Measurements from ENCODE around the gene CNTN5. TPM values are rescaled to one million over a fixed set of nuclear protein-coding genes. Genes with fewer than 3 reads are reported as not detected.
"Not testable (repeated sequence)": the region's sequence is repeated elsewhere in the genome, so short reads cannot be mapped to it uniquely, and the experiment has no call there.

The CNTN5 gene
- total RNA-seq, 1 donor from 2014 or later = 0.04 TPM

DNA sequence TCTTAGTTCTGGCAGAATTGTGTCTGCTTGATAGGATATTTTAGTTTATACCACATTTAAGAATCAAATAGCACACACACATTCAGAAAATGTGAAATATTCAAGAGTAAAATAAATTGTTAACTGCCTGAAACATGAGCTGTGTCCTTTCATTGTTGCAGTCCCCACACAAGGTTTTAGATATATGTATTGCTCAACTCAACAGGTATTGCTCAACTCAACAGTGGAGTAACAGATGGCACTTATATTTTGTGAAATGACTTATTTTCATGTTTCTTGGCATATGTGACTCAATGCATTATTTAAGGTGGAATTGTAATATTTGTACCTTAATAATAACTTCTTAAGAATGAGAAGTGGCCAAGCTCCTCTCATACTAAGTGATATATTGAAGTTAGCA, 760.3 kb downstream of the CNTN5 start:
- no peak for ATAC-seq

DNA sequence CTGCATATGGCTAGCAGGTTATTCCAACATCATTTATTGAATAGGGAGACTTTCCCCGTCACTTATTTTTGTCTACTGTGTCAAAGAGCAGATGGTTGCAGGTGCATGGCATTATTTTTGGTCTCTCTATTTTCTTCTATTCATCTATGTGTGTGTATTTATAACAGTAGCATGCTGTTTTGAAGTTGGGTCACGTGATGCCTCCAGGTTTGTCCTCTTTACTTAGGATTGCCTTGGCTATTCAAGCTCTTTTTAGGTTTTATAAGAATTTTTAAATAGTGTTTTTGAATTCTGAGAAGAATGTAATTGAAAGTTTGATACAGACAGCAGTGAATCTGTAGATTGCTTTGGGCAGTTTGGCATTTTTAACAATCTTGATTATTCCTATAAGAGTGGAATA, 770.6 kb downstream of the CNTN5 start:
- ATAC-seq = no peak

DNA sequence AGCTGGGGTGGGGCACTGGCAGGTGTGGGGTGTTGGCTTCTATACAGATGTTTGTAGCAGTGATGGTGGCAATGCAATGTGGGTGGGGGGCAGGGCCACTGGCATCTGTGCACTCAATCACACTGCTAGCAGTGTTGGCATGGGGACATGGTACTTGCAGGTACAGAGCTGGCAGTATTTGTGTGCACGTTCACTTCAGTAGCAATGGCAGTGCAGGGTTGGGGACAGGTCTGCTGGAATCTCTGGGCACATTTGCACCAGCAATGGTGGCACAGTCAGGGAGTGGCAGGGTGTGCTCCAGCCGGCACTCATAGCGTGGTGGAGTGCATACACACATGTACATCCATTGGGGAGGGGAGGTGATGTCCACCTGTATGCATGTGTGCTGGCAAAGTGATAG, 775.2 kb downstream of the CNTN5 start:
- no peak for ATAC-seq

DNA sequence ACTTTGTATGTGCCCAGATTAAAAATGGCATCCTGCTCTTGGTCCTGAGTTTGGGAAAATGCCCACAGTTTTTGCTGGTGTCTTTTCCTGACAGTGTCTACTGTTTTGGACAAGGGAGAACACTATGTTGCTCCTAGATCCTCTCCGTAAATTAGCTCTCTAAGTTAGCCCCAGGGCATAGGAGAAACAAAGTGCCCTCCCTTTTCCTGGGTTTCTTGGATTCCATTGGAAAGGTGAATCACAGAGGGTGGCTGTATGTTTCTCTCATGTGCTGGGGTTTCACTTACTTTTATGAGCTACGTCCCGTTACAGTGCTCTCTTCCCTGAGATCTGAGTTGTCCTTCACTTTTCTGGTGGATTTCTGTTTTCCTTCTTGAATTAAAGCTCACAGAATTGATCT, 782.8 kb downstream of the CNTN5 start:
- ATAC-seq = no peak

DNA sequence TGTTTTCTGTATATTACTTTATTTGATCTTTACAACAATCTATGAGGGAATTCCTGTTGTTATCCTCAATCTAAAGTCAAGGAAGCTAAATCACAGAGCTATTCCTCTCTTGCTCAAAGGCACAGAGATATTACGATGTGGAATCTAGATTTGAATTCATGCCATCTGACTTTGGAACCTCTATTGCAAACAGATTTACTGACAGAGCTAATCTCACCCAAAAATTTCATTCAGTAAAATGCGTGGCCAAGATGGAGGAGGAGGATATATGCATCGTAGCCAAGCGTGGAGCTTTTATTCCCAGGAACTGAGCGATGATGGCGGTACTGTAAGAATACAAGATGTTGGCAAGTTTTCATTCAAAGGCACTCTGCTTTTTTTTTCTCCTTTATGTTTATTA, 791.8 kb downstream of the CNTN5 start:
- no peak for ATAC-seq

DNA sequence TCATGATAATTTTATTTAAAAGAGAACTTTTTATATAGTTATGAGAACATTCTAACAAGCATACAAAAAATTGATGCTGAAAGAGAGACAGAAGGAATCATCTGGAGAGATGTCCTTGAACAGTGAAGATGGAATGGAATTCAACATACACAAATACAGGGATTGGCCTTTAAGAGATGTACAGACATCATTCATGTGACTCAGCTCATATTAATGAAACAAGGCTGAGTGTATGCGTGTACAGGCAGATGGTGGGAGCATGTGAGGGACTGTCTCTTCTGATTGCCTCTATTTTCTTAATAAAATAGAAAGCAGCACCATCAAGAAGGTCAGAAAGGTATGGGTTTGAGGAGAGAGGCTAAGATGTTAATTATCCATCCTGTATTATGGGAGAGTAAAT, 793.3 kb downstream of the CNTN5 start:
- ATAC-seq = no peak

DNA sequence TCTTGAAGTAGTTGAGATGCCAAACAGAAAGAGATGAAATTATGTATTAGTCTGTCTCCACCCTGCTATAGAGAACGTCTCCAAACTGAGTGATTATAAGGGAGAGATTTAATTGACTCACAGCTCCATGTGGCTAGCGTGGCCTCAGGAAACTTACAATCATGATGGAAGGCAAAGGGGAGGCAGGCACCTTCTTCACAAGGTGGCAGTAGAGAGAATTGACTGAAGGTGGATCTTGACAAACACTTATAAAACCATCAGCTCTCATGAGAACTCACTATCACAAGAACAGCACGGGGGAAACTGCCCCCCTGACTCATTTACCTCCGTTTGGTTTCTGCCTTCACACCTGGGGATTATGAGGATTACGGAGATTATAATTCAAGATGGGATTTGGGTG, 794.0 kb downstream of the CNTN5 start:
- no peak for ATAC-seq

DNA sequence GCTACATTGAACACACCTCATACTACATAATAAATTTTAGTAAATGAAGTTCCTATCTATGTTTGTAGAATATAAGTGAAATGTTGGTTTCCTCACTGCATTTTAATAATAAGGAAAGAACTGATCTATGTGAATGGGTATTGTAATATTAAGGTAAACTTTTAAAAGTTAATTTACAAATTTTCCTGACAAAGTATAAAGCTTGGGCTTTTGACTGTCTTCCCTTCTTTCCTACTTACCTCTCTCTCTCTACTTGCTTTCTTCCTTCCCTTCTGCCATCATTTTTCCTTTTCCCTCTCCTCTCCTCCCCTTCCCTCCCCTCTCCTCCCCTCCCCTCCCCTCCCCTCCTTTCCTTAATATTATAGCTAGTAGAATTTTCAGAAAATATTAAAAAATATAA, 798.2 kb downstream of the CNTN5 start:
- ATAC-seq = no peak

DNA sequence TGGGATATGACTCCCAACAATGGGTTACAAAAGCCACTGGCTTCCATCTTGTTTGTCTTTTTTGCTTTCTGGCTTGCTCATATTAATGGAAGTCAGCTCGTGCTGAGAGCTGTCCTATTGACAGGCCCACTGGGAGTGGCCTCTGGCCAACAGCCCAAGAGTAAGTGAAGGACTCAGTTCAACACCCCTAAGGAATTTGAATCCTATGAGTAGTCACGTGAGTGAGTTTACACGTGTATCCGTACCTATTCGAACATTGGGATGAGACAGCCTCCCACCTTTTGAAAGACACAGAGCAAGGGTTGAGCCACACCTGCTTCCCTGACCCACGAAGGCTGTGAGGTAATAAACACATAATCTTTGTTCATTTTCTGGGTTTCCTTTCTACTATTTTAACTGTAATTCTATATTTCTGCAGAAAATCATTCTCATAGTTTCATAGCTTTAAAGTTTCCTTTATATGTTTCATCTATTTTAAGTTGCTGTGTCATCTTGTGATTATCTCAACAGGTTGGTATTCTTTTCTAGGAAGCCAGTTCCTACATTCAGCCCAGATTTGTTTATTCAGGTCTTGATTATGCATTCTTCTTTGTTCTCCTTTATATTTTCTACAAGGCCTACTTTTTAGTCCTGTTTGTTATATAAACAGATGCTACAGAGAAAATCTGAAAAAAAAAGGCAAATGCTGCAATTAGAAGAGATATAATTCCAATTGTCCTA, 802.3 kb downstream of the CNTN5 start:
- no peak for ATAC-seq

DNA sequence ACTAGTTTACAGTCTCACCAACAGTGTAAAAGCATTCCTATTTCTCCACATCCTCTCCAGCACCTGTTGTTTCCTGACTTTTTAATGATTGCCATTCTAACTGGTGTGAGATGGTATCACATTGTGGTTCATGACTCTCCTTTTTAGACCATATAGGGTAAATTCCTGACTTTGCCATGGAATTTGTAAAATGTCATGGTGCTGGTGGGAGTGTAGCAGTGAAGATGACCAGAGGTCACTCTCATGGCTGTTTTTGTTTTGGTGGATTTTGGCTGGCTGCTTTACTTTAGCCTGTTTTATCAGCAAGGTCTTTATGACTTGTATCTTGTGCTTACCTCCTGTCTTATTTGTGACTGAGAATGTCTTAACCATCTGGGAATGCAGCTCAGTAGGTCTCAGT, 816.0 kb downstream of the CNTN5 start:
- ATAC-seq = not testable (repeated sequence)

DNA sequence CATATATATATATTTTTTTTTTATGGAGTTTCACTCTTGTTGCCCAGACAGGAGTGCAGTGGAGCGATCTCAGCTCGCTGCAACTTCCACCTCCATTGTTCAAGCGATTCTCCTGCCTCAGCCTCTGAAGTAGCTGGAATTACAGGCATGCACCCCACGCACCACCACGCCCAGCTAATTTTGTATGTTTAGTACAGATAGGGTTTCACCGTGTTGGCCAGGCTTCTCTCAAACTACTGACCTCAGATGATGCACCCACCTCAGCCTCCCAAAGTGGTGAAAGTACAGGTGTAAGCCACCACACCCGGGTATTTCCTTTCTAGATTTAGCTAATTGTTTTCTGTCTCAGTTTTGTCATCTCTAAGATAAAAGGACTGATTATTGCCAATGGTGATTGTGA, 821.1 kb downstream of the CNTN5 start:
- no peak for ATAC-seq

DNA sequence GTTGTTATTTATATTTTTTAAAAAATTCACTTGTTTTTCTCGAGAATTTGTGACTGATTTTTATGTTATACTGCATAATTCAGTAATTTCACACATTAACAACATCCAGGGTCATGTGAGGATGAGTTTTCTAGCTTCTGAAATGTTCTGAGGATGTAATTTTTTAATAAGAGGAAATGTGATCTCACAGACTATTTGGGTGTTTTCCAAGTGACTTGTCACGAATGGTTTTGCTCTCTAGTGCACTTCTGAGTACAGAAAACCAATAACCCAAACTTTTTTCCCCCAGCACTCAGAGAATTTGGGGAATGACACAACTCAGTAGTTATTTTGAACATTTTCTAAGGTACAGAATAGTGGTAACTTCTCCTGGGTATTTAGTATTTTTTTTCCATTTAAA, 845.2 kb downstream of the CNTN5 start:
- no peak for ATAC-seq

DNA sequence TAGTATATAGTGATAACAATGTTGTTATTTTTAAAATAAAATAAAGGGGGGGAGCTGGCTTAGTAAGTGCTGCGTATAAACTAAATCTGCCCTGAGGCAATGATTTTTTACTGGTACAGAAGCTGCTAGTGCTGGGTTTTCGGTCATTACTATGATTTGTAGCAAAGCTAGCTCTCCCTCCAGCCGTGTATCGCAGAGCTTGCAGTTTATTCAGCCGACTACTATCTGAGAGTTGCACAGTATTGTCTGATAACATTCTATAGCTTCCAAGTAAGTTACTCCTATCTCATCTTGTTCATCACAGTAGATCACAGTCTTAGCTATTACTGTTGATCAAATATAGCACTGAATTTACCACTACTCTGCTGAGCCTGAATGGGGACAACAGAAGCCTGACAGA, 860.9 kb downstream of the CNTN5 start:
- ATAC-seq = no peak

DNA sequence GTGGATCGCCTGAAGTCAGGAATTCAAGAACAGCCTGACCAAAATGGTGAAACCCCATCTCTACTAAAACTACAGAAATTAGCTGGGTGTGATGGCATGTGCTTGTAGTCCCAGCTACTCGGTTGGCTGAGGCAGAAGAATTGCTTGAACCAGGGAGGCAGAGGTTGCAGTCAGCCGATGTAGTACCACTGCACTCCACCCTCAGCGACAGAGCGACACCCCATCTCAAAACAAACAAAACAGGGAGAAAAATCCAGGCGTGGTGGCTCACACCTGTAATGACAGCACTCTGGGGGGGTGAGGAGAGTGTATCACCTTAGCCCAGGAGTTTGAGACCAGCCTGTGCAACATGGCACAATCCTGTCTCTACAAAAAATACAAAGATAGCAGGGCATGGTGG, 864.0 kb downstream of the CNTN5 start:
- ATAC-seq = no peak

DNA sequence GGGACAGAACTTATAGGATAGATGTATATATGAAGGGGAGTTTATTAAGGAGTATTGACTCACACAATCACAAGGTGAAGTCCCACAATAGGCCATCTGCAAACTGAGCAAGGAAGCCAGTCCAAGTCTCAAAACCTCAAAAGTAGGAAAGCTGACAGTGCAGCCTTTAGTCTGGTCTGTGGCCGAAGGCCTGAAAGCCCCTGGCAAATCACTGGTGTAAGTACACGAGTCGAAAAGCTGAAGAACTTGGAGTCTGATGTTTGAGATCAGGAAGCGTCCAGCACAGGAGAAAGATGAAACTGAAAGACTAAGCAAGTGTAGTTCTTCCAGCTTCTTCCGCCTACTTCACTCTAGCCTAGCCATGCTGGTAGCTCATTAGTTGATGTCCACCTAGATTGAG, 866.7 kb downstream of the CNTN5 start:
- ATAC-seq = no peak

DNA sequence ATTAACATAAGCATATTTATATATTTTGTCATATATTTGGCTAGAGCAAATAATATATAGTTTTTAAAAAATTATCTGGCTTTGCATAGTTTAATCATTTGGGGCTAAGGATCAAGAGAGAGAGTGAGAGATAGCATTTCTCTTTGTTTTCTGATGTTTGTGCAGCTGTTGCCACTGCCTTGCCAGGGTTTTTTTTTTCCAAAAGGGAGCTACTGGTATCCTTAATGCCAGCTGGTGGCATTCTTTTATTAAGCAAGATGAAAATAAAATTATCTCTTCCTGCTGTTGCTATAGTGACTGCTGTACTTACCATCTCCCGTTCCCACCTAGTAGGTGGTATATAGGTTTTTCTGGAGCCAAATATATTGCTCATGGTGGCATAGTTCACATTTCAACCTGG, 873.1 kb downstream of the CNTN5 start:
- no peak for ATAC-seq

DNA sequence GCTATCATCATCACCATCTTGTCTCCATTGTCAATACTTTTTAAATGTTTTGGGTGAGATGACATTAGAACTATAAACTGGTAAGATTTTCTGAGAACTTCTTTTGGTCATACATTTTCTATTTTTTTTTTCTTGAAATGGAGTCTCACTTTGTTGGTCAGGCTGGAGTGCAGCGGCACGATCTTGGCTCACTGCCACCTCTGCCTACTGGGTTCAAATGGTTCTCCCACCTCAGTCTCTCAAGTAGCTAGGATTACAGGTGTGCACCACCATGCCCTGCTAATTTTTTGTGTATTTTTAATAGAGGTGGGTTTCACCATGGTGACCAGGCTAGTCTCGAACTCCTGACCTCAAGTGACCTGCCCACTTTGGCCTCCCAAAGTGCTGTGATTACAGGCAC, 880.4 kb downstream of the CNTN5 start:
- no peak for ATAC-seq

DNA sequence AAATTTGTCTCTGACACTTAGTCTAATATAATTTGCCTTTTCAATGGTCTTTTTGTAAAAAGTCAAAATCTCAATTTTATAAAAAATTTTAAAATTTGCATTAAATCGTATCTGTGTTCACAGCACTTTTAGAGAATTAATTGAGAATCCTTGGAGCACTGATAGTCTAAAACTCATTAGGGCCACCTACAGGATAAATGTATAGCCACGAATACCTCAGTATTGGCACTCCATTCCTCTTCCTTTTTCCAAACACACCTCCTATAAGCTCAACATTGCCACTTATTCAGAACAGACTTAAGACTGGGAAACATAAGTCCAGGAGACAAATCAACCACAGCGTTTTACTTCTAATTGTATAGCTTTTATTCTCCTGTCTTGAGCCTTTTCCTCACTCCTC, 890.4 kb downstream of the CNTN5 start:
- no peak for ATAC-seq

DNA sequence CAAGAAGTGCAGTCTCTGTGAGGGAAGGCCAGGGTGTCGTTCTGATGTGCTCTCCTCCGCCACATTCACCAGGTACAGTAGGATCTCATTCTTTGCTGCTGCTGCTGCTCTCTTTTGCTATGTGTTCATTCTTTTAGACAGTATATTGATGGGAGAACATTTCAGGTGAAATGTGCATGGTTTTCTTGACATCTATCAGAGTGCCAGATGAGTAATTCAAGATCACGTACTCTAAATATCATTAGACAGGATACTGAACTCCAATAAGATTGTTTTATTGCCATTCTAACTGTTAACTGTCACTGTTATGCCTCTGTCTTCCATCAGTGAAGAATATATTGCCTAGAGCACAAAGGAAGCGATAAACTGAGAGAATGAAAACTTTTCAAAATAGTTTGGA, 895.3 kb downstream of the CNTN5 start:
- no peak for ATAC-seq

DNA sequence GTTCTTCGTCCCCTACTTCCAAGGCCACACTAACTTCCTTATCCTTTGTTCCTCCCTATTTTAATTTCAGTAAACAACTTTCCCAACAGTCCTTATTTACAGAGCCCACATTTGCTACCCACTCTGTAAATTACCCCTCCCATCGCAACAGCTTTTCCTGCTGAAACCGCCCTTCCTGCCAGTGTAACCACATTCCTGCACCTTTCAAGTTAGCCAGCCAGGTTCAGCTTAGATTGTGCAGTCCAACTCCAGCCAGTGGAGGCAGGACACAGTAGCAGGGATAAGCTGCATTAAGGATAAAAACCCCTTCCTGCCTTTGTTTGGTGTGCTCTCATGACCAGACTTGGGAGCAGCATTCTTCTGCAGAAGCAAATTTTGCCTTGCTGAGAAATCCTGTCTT, 898.0 kb downstream of the CNTN5 start:
- ATAC-seq = no peak

DNA sequence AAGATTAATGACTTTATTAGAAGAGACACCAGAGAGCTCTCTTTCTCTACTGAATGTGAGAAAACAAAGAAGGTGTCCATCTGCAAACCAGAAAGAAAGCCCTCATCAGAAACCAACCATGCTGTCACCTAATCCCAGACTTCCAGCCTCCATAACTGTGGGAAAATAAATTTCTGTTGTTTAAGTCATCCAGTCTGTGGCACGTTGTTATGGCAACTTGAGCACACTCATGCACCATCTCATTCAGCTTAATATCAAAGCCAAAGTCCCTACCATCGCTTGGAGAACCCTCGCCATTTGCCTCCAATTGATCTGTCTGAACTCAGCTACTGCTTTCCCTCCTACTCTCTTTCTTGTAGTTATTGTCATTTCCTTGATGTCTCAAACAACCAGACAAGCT, 900.2 kb downstream of the CNTN5 start:
- ATAC-seq = no peak

DNA sequence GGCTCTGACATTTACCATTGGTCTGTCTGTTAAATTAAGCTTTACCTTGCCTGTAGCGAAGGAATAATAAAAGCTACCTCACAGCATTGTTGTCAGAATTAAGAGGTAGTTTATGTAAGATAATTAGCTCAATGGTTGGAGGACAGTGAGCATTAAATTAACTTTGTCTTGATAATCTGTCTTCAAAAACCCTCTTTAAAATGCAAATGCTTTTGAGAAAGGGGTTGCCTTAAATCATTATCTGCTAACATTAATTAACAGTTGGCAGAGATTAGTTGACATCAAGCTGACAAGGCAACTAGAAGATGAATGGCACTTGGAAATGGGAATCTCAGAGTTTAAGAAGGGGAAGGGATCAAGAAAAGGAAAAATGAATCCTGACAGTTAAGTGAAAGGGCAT, 905.2 kb downstream of the CNTN5 start:
- ATAC-seq = no peak

DNA sequence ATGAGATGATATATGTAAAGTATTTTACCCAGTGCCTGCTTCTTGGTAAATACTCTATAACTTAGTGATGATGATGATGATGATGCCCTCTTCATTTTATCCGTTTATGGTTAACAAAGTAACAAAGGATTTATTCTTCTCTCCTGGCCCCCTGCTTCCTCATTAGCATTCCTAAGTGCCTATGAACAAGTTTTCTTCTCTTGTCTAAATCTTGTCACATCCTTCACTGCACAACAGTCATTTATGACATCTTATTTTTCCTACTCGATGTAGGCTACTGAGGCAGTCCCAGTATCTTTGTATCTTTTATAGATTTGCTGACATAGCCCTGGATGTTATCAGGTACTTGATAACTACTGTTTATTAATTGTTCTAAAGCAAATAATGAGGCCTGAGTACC, 911.9 kb downstream of the CNTN5 start:
- no peak for ATAC-seq

DNA sequence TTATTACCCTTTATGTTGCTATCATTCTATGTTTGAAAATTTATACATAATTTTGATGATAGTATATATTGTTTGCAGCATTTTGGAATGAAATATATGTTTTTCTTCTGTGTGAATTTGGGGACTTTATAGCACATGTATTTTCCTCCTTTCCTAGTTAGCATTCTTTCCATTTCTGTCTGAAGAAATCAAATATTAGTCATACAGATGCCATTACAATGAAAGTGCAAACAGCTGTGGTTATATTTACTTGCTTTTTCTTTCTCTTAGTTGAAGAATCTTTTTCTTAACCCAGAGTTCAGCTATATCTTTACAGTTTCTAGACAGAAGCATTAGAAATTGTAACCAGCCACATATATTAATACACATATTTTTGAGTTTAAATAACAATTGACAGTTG, 913.3 kb downstream of the CNTN5 start:
- ATAC-seq = no peak

DNA sequence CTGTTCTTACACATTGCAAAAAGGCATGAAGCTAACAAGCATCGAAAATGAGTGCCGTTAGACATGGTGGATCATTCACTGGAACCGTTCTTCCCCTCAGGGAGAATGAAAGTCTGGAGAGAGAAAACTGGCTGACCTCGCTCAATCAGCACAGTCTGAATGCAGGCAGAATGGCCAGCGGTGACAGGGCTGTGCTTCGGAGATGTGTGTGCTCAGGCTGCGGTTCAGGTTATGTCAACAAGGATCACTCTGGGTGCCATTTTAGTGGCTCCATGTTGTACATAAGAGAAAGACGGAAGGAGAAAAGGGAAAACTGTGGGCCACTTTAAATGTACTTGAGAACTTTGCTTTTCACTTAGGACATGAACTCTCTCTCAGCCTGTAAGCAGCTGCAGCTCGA, 916.6 kb downstream of the CNTN5 start:
- ATAC-seq = no peak
